Measurements from ENCODE around the gene ENPEP. TPM values are rescaled to one million over a fixed set of nuclear protein-coding genes. Genes with fewer than 3 reads are reported as not detected.
A peak's percentile ranks its signal among the peaks of the same experiment; 100 is the strongest.

Gene ENPEP
- total RNA-seq, 1 experiment from 2014 or later = 0.33 TPM

DNA sequence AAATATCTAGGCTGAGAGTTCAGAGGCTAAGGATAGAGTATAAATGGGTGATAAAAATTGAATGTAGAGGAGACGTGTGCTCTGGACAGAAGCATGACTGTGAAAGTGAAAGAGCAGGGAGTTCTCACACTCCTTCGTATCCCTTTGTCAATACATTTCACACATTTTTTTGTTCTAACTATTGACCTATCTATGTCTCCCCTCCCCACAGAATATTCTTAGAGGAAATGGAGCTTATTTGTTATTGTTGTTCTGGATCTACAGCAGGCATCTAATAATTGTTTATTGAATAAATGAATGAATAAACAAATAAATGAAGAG is 57.6 kb downstream of the ENPEP start:
- POLR2A ChIA-PET = no interaction called here
- TF ChIP-seq ZNF416 (CRISPR knock-in tag; IDR thresholded peaks at IDR 0.05) = no peak
- Mint-ChIP-seq H3K4me3 (no peak overlapping the region), H3K27me3 (ENCODE audit: low read depth) (peaks cover 3% of the 10 kb centered on the region; the same call in 1 of the 2 replicates), H3K36me3 (peaks cover 7% of the 10 kb centered on the region), H3K27ac (no peak overlapping the region), H3K9me3 (peaks cover 14% of the 10 kb centered on the region), H3K4me1 (peaks cover 10% of the 10 kb centered on the region)
- no peak for DNase-seq (ENCODE audit: low spot score)
- no peak for ATAC-seq
- CTCF ChIA-PET = interaction anchor here (1.6 kb wide), 1 partner anchor 53 kb away, joined by 3 read pairs; no protein-coding TSS in a partner anchor

DNA sequence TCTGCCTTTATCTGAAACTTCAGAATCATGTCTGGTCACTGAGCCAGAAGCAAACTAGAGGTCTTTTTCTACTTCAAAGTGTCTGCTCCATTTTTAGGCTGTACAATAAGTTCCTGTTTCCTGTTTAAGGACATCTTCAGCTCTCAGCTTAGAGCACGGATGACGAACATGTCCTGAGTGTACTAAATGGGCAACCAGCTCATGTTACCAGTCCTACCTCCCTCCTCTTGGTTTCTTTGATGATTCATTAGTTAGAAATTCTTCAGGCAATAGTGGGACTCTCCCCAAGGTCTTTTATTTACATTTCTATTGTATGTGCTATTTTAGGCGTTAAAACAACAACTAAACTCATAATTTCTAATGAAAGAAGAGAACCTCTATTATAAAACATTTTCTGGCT is 58.0 kb downstream of the ENPEP start:
- Mint-ChIP-seq H3K9me3 (peaks cover 17% of the 10 kb centered on the region), H3K36me3 (peaks cover 7% of the 10 kb centered on the region), H3K27ac (no peak overlapping the region), H3K27me3 (ENCODE audit: low read depth) (peaks cover 3% of the 10 kb centered on the region; the same call in 1 of the 2 replicates), H3K4me1 (peaks cover 10% of the 10 kb centered on the region), H3K4me3 (no peak overlapping the region)
- CTCF ChIA-PET = interaction anchor here (1.6 kb wide), 1 partner anchor 53 kb away, joined by 3 read pairs; no protein-coding TSS in a partner anchor
- TF ChIP-seq ZNF317 (CRISPR knock-in tag; IDR thresholded peaks at IDR 0.05; ENCODE audit: borderline replicate concordance, low read depth) = 0 out of 2 replicates have a peak, but pooled peaks have one; percentile 23
- no peak for TF ChIP-seq TCF7 (CRISPR knock-in tag; IDR thresholded peaks at IDR 0.05; ENCODE audit: low read depth)
- DNase-seq (ENCODE audit: low spot score) (no peak), ATAC-seq (peak; percentile 65)
- POLR2A ChIA-PET = no interaction called here

DNA sequence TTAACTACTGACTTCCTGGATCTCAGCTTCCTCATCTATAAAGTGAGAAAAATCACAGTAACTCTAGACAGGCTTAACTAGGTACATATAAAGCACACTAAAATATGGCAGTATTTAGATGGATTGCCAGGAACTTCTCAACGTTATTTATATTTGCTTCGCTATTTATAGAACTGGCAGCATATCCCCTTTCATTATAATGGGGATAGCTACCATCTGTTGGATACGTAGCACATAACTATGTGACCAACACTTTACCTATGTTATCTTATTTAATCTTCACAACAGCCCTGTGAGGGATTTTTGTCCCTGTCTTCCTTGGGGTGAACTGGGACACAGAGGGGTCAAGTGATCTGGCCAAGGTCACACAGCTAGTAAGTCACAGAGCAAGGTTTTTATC is 64.6 kb downstream of the ENPEP start:
- H3K36me3 Mint-ChIP-seq = peaks cover 7% of the 10 kb centered on the region

More for the DNA sequence above, 64.6 kb downstream of the ENPEP start:
- Mint-ChIP-seq H3K9me3 (peaks cover 17% of the 10 kb centered on the region), H3K27me3 (ENCODE audit: low read depth) (peaks cover 3% of the 10 kb centered on the region; the same call in 1 of the 2 replicates), H3K4me1 (0 out of 2 replicates have a peak, but pooled peaks cover 2% of the 10 kb centered on the region), H3K27ac (no peak overlapping the region), H3K4me3 (no peak overlapping the region)
- DNase-seq (ENCODE audit: low spot score) (no peak), ATAC-seq (no peak)
- ChIA-PET POLR2A (no interaction called here), CTCF (no interaction called here)
- TF ChIP-seq FOXJ3 (CRISPR knock-in tag; IDR thresholded peaks at IDR 0.05; ENCODE audit: borderline replicate concordance) (no peak), SOX15 (CRISPR knock-in tag; IDR thresholded peaks at IDR 0.05) (no peak), ETV6 (CRISPR knock-in tag; IDR thresholded peaks at IDR 0.05) (no peak), MYBL2 (CRISPR knock-in tag; IDR thresholded peaks at IDR 0.05) (no peak), RELA (CRISPR knock-in tag; IDR thresholded peaks at IDR 0.05; ENCODE audit: borderline replicate concordance) (no peak), ESRRA (CRISPR knock-in tag; IDR thresholded peaks at IDR 0.05; ENCODE audit: borderline replicate concordance) (no peak), ATF1 (CRISPR knock-in tag; IDR thresholded peaks at IDR 0.05) (no peak), HMGA2 (CRISPR knock-in tag; IDR thresholded peaks at IDR 0.05) (no peak), ZNF416 (CRISPR knock-in tag; IDR thresholded peaks at IDR 0.05) (no peak), ZNF121 (CRISPR knock-in tag; IDR thresholded peaks at IDR 0.05) (no peak), ZNF219 (CRISPR knock-in tag; IDR thresholded peaks at IDR 0.05; ENCODE audit: borderline replicate concordance) (no peak)
- TF ChIP-seq, protein P1, sequence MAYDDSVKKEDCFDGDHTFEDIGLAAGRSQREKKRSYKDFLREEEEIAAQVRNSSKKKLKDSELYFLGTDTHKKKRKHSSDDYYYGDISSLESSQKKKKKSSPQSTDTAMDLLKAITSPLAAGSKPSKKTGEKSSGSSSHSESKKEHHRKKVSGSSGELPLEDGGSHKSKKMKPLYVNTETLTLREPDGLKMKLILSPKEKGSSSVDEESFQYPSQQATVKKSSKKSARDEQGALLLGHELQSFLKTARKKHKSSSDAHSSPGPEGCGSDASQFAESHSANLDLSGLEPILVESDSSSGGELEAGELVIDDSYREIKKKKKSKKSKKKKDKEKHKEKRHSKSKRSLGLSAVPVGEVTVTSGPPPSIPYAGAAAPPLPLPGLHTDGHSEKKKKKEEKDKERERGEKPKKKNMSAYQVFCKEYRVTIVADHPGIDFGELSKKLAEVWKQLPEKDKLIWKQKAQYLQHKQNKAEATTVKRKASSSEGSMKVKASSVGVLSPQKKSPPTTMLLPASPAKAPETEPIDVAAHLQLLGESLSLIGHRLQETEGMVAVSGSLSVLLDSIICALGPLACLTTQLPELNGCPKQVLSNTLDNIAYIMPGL (CRISPR knock-in tag; IDR thresholded peaks at IDR 0.05) = no peak
- TF ChIP-seq, protein P2, sequence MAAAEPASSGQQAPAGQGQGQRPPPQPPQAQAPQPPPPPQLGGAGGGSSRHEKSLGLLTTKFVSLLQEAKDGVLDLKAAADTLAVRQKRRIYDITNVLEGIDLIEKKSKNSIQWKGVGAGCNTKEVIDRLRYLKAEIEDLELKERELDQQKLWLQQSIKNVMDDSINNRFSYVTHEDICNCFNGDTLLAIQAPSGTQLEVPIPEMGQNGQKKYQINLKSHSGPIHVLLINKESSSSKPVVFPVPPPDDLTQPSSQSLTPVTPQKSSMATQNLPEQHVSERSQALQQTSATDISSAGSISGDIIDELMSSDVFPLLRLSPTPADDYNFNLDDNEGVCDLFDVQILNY (CRISPR knock-in tag; IDR thresholded peaks at IDR 0.05) = no peak
- TF ChIP-seq, protein P3, sequence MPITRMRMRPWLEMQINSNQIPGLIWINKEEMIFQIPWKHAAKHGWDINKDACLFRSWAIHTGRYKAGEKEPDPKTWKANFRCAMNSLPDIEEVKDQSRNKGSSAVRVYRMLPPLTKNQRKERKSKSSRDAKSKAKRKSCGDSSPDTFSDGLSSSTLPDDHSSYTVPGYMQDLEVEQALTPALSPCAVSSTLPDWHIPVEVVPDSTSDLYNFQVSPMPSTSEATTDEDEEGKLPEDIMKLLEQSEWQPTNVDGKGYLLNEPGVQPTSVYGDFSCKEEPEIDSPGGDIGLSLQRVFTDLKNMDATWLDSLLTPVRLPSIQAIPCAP (CRISPR knock-in tag; IDR thresholded peaks at IDR 0.05) = no peak
- TF ChIP-seq, protein P4, sequence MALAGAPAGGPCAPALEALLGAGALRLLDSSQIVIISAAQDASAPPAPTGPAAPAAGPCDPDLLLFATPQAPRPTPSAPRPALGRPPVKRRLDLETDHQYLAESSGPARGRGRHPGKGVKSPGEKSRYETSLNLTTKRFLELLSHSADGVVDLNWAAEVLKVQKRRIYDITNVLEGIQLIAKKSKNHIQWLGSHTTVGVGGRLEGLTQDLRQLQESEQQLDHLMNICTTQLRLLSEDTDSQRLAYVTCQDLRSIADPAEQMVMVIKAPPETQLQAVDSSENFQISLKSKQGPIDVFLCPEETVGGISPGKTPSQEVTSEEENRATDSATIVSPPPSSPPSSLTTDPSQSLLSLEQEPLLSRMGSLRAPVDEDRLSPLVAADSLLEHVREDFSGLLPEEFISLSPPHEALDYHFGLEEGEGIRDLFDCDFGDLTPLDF (CRISPR knock-in tag; IDR thresholded peaks at IDR 0.05) = no peak
- TF ChIP-seq, protein P5, sequence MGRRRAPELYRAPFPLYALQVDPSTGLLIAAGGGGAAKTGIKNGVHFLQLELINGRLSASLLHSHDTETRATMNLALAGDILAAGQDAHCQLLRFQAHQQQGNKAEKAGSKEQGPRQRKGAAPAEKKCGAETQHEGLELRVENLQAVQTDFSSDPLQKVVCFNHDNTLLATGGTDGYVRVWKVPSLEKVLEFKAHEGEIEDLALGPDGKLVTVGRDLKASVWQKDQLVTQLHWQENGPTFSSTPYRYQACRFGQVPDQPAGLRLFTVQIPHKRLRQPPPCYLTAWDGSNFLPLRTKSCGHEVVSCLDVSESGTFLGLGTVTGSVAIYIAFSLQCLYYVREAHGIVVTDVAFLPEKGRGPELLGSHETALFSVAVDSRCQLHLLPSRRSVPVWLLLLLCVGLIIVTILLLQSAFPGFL (CRISPR knock-in tag; IDR thresholded peaks at IDR 0.05; ENCODE audit: borderline replicate concordance) = no peak
- TF ChIP-seq, protein P6, sequence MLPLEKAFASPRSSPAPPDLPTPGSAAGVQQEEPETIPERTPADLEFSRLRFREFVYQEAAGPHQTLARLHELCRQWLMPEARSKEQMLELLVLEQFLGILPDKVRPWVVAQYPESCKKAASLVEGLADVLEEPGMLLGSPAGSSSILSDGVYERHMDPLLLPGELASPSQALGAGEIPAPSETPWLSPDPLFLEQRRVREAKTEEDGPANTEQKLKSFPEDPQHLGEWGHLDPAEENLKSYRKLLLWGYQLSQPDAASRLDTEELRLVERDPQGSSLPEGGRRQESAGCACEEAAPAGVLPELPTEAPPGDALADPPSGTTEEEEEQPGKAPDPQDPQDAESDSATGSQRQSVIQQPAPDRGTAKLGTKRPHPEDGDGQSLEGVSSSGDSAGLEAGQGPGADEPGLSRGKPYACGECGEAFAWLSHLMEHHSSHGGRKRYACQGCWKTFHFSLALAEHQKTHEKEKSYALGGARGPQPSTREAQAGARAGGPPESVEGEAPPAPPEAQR (CRISPR knock-in tag; IDR thresholded peaks at IDR 0.05) = no peak
- TF ChIP-seq, protein P7, sequence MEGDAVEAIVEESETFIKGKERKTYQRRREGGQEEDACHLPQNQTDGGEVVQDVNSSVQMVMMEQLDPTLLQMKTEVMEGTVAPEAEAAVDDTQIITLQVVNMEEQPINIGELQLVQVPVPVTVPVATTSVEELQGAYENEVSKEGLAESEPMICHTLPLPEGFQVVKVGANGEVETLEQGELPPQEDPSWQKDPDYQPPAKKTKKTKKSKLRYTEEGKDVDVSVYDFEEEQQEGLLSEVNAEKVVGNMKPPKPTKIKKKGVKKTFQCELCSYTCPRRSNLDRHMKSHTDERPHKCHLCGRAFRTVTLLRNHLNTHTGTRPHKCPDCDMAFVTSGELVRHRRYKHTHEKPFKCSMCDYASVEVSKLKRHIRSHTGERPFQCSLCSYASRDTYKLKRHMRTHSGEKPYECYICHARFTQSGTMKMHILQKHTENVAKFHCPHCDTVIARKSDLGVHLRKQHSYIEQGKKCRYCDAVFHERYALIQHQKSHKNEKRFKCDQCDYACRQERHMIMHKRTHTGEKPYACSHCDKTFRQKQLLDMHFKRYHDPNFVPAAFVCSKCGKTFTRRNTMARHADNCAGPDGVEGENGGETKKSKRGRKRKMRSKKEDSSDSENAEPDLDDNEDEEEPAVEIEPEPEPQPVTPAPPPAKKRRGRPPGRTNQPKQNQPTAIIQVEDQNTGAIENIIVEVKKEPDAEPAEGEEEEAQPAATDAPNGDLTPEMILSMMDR (IDR thresholded peaks at IDR 0.05) = no peak
- TF ChIP-seq, protein P8, sequence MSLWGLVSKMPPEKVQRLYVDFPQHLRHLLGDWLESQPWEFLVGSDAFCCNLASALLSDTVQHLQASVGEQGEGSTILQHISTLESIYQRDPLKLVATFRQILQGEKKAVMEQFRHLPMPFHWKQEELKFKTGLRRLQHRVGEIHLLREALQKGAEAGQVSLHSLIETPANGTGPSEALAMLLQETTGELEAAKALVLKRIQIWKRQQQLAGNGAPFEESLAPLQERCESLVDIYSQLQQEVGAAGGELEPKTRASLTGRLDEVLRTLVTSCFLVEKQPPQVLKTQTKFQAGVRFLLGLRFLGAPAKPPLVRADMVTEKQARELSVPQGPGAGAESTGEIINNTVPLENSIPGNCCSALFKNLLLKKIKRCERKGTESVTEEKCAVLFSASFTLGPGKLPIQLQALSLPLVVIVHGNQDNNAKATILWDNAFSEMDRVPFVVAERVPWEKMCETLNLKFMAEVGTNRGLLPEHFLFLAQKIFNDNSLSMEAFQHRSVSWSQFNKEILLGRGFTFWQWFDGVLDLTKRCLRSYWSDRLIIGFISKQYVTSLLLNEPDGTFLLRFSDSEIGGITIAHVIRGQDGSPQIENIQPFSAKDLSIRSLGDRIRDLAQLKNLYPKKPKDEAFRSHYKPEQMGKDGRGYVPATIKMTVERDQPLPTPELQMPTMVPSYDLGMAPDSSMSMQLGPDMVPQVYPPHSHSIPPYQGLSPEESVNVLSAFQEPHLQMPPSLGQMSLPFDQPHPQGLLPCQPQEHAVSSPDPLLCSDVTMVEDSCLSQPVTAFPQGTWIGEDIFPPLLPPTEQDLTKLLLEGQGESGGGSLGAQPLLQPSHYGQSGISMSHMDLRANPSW (CRISPR knock-in tag; conservative IDR thresholded peaks at IDR 0.05; ENCODE audit: low read depth) = no peak

Measured in WTC11 (cell line).